GM18526 (cell line): ENCODE data around the gene THRAP3.

Experiments used
- POLR2A ChIP-seq: IDR thresholded peaks from 3 replicates; pipeline ENCODE4 v1.6.1; 2011; ENCODE audit not compliant: insufficient read length; ENCODE audit errors: extremely low read depth

Gene THRAP3

DNA sequence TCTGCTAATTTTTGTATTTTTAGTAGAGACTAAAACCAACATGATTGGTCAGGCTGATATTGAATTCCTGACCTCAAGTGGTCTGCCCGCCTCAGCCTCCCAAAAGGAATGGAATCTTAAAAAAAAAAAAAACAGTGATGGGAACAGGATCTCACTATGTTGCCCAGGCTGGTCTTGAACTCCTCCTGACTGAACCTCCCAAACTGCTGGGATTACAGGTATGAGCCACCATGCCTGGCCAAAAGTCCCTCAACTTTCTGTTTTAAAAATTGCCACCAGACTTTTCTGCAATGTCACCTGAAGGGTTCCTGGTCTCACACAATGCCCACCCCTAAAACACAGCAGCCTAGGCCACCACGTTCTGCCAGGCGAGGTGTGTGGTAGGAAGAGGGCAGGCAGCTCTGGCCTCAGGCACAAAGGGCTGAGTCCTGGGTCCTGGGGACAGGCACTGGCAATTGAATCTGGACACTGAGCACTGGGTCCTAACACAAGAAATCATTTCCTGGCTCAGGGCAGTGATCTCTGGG lies 21.2 kb upstream of the THRAP3 start:
- no peak for TF ChIP-seq POLR2A

DNA sequence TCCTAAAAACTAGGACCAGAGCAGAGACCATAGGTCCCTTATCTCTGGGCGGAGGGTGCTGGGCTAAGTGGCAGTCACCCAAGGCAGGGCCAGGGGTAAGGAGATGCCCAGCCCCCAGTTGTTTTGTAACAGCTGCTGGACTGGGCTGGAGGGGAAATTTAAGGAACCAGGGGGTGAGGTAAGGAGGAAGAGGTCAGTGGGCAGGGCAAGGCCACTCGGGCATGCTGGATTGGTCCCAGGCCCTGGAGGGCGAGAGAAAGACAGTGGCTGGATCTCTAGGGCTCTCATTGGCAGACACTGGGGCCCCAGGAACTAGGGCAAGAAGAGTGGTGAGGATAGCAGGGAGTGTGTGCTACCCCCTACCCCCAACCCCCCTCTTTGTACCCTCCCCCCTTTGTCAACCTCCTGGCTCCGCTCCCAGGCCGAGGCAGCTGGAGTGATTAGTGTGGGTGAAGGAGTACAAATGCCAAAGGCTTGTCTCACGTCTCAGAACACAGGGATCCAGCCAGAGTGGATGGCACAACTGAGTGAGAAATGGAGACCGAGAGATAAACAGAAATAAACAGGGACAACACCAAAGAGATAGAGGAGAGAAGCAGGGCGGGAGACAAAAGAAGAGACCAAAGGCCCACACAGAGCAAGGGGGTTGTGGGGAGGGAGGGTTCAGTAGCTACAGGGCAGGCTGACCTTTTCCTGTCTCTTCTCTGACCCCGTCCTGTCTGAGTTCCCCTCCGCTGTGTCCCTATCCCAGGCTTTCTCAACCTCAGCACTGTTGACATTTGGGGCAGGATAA lies 20.5 kb upstream of the THRAP3 start:
- TF ChIP-seq POLR2A: no peak

DNA sequence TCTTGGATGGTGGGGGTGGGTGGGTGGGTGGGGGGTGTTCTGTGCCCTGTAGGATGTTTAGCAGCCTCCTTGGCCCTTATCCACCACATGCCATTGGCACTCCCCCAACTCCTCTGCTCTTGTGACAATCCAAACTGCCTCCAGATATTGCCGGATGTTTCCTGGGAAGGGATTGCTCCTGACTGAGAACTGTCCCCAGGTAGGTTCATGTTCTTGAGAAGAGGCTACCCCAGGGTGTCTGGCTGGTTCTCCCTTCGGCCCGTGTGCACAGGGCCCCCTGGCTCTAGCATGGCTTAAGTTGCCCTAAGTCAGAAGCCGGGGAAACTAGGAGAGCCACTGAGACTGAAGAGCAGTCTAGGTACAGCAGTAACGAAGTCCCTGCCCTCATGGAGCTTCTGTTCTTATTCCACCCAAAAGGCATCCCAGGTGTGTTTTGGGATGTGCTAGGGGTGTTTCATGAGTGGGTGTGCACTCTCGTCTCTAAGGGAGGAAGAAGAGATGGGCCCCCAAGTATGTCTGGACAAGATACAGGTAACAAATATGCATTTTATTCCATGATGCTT lies 19.8 kb upstream of the THRAP3 start:
- no peak for TF ChIP-seq POLR2A

DNA sequence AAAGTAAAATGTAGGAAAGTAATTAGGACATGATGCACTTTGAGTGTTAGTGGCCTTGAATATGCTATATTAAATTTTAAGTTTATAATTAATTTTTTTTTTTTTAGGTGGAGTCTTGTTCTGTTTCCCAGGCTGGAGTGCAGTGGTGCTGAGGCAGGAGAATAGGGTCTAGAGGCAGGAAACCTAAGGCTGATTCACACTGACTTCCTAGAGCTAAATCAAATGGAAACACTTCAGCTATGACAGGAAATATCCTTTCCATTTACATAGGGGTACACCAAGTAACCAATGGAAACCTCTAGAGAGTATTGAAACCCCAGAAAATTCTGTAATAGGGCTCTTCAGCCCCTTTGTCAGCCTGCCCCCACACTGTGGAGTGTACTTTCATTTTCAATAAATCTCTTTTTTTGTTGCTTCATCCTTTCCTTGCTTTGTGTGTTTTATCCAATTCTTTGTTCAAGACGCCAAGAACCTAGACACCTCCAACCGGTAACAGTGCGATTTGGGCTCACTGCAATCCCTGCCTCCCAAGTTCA lies 17.9 kb upstream of the THRAP3 start:
- TF ChIP-seq POLR2A: no peak

DNA sequence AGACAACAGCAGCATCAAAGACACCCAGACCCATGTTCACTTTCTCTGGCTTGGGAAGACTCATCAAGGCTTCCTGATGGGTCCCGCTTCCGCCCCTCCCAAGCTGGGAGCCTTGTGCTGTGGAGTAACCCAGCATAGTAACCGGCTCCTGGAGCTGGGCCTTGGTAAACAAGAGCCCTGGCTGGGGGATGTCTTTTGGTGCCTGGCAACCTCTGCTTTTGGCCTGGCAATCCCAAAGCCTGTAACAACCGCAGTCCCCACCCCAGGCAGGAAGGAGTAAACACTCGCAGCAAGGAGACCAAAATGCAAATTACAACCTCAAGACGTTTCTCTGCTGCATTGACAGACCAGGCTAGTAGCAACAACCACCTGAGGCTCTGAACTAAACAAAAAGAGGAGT lies 16.9 kb upstream of the THRAP3 start:
- TF ChIP-seq POLR2A: no peak

DNA sequence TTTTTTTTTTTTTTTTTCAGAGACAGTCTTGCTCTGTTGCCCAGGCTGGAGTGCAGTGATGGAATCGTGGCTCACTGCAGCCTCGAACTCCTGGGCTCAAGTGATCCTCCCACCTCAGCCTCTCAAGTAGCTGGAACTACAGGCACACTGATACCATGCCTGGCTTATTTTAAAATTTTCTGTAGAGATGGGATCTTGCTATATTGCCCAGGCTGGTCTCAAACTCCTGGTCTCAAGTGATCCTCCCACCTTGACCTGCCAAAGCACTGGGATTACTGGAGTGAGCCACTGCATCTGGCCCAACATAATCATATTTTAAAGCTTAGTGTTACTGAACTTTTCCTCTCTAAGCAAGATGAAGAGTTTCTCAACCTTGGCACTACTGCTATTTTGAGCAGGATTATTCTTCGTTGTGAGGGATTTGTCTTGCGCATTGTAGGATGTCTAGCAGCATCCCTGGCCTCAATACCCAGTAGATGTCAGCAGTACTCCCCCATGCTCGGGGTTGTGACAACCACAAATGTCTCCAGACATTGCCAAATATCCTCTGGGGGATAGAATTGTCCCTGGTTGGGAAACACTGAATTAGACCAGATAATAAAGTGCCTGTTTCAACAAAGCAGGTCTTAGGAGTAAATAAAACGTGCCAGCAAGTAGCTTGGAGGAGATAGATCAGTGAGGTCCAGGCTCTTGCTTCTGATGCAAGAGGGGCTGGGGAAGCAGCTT lies 15.1 kb upstream of the THRAP3 start:
- TF ChIP-seq POLR2A: no peak

DNA sequence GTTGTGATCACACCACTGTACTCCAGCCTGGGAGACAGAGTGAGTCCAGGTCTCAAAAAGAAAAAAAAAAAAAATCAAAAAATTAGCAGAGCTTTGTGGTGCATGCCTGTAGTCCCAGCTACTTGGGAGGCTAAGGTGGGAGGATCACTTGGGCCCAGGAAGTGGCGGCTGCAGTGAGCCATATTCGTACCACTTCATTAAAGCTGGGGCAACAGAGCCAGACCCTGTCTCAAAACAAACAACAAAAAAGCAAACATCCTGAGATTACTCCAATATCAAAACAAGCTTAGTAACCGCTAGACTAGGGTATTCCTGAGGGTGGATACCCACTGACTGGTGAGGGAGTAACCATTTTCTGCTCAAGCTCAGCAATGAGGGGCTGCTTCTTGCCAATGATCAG lies 12.9 kb upstream of the THRAP3 start:
- TF ChIP-seq POLR2A: no peak

DNA sequence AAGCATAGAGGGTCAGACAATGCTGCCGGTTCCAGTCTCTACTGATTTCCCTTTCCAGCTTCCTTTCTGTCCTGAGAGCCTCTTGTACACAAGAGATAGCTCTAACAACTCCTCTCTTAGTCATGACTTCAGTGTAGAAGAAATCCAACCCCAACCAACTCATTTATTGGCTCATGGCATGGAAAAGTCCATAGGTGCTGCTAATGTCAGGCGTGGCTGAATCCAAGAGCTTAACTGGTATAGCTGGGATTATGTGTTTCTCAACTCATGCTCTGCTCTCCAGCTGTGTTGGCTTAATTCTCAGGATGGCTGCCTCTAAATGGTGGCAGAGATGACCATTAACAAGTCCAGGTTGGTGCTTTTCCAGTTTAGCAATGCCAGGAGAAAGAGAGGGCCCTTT lies 12.4 kb upstream of the THRAP3 start:
- TF ChIP-seq POLR2A: no peak

DNA sequence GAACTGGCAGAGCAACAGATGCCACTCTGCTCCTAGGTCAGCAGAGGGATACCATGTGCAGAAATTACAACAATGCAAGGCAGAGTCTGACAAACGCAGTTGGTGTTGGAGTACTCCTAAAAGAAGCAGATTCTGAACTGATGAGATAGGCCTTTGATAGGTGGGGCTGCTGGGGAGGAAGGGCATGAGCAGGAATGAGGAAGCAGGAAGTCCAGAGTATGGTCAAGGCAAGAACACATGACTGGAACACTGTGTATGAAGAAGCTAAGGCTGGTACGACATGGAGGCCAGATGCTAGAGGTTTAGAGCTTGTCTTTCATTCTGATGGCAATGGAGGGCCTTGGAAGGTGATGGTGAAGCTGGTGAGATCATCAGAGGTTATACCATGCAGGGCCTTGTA lies 11.5 kb upstream of the THRAP3 start:
- no peak for TF ChIP-seq POLR2A

DNA sequence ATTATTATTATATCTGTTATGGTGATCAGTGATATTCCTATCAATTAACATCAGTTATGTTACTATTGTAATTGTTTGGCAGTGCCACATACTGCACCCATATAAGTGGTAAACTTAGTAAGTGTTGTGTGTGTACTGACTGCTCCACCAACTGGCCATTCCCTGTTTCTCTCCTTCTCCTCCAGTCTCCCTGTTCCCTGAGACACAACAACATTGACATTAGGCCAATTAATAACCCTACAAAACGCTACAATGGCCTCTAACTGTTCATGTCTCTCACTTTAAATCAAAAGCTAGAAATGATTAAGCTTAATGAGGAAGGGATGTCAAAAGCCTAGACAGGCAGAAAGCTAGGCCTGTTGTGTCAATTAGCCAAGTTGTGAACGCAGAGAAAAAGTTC lies 6.6 kb upstream of the THRAP3 start:
- TF ChIP-seq POLR2A: no peak

DNA sequence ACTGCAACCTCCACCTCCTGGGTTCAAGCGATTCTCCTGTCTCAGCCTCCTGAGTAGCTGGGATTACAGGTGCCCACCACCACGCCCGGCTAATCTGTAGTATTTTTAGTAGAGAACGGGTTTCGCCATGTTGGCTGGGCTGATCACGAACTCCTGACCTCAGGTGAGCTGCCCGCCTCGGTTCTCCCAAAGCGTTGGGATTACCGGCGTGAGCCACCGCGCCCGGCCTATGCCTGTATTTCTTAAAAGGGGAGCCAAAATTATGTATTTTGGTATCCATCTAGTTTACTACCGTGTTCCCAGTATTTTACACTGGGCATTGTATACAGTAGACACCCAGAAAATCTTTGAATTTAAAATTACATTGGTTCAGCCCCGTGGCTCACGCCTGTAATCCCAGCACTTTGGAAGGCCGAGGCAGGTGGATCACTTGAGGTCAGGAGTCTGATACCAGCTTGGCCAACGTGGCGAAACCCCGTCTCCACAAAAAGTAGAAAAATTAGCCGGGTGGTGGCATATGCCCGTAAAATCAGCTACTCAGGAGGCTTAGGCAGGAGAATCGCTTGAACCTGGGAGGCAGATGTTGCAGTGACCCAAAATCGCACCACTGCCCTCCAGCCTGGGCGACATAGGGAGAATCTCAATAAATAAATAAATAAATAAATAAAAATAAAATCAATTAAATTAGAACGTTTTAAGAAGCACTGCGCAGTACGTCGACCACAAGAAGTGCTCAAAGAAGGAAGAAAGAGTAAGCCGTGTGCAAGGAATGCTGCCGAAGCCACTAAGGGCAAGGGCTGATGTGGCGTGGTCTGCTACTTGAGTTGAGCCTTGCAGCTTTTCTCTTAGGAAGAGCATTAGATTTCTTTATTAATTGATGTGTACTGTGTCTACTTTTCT lies 1.5 kb upstream of the THRAP3 start:
- TF ChIP-seq POLR2A: no peak

DNA sequence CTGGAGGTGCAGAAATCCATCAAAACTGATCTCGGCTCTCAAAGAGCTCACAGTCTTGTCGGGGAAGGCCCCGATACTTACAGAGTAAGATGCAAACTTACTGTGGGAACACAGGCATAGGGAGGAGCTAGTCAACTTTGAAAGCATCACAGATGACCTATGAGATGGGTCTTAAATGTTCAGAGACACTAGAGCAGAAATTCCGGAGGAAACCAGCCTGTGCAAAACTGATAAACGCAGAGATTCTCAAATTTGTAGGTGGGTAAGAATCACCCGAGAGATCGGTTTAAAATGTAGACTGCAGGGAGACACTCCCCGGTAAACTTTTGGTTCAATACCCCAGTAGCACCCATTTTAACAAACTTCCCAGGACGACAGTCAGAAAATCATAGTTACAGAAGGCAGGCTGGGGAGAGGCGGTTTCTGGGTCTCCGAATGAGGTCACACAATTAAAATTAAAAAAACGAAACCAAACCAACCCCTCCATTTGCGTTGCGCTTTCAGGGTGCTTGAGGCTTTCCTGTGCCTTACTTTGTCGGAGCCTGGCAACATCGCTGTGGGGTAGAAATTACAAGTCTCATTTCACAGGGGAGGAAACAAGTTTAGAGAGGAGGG lies 755 bp upstream of the THRAP3 start:
- no peak for TF ChIP-seq POLR2A

DNA sequence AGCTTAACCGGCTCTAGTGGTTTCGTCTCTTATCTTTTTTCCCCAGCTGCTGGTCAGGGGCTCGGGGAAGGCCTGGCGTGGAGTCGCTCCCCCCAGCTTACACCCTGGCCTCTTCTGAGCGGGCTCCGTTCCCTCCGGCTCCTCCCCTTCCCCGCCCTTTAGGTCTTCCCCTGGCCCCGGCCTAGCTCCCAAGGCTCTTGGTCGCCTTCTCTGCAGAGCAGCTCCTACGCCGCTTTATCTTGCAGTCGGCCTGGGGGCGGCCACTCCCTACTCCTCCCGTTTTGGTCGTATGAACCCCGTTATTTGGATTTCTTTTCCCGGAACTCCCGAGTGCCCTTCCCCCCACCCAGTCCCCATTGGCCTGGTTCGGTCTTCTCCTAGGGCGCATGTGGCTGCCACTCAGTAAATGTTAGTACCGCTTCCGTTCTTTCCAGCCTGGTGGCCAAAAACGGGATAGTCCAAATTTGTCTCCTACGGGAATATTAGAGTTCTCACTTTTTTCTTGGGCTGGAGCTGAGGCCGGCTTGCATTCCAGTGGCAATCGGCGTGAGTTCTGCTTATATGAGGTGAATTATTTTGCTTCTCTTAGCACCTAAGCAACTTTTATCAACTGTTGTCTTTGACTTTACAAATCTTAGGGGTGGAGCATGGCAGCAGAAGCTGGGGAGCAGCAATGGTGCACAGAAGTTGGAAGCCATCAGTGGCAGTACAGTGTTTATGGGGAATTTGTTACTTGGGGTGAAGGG lies 467 bp downstream of the THRAP3 start:
- TF ChIP-seq POLR2A: no peak
